DMS153 (cell line): ENCODE data around the gene GLI3.

Experiments
- DNase-seq: peaks from one replicate; lab custom pipeline; 2025; lab: John Stamatoyannopoulos, UW

The GLI3 gene

GRCh38 chr7:42236266-42236975 is 588 bp downstream of the GLI3 start:
- DNase-seq = no peak

- no peak for DNase-seq
Observed at GRCh38 chr7:42235741-42236161, 1.3 kb downstream of the GLI3 start.

GRCh38 chr7:42234736-42235135 is 2.3 kb downstream of the GLI3 start:
- no peak for DNase-seq

- no peak for DNase-seq
Observed at GRCh38 chr7:42233695-42234331, 3.2 kb downstream of the GLI3 start.

- DNase-seq = no peak
Observed at GRCh38 chr7:42233171-42233570, 3.8 kb downstream of the GLI3 start.

- no peak for DNase-seq
Observed at GRCh38 chr7:42232275-42232674, 4.7 kb downstream of the GLI3 start.

- DNase-seq = no peak
Observed at GRCh38 chr7:42231043-42231787, 5.8 kb downstream of the GLI3 start.

- no peak for DNase-seq
Observed at GRCh38 chr7:42227936-42228591, 8.9 kb downstream of the GLI3 start.

GRCh38 chr7:42227541-42227935 is 9.5 kb downstream of the GLI3 start:
- no peak for DNase-seq

- no peak for DNase-seq
Observed at GRCh38 chr7:42227021-42227420, 10.0 kb downstream of the GLI3 start.

- DNase-seq = no peak
Observed at GRCh38 chr7:42226354-42226941, 10.6 kb downstream of the GLI3 start.

GRCh38 chr7:42224391-42225003 is 12.5 kb downstream of the GLI3 start:
- DNase-seq = no peak

GRCh38 chr7:42222891-42223290 is 14.1 kb downstream of the GLI3 start:
- no peak for DNase-seq

- no peak for DNase-seq
Observed at GRCh38 chr7:42222125-42222524, 14.9 kb downstream of the GLI3 start.

GRCh38 chr7:42221304-42221703 is 15.7 kb downstream of the GLI3 start:
- no peak for DNase-seq

- no peak for DNase-seq
Observed at GRCh38 chr7:42219447-42219846, 17.6 kb downstream of the GLI3 start.

GRCh38 chr7:42218248-42218647 is 18.8 kb downstream of the GLI3 start:
- DNase-seq = no peak

GRCh38 chr7:42217548-42217947 is 19.5 kb downstream of the GLI3 start:
- no peak for DNase-seq

GRCh38 chr7:42217053-42217452 is 20.0 kb downstream of the GLI3 start:
- DNase-seq = no peak

GRCh38 chr7:42214060-42214679 is 22.8 kb downstream of the GLI3 start:
- no peak for DNase-seq

GRCh38 chr7:42213093-42213492 is 23.9 kb downstream of the GLI3 start:
- no peak for DNase-seq
